ENCODE results near the gene PKDCC. TPM values are rescaled to one million over a fixed set of nuclear protein-coding genes. Genes with fewer than 3 reads are reported as not detected.

The PKDCC gene
- total and polyA plus RNA-seq, 2 experiments from 2014 or later, result 1.2 to 9.9 TPM

DNA sequence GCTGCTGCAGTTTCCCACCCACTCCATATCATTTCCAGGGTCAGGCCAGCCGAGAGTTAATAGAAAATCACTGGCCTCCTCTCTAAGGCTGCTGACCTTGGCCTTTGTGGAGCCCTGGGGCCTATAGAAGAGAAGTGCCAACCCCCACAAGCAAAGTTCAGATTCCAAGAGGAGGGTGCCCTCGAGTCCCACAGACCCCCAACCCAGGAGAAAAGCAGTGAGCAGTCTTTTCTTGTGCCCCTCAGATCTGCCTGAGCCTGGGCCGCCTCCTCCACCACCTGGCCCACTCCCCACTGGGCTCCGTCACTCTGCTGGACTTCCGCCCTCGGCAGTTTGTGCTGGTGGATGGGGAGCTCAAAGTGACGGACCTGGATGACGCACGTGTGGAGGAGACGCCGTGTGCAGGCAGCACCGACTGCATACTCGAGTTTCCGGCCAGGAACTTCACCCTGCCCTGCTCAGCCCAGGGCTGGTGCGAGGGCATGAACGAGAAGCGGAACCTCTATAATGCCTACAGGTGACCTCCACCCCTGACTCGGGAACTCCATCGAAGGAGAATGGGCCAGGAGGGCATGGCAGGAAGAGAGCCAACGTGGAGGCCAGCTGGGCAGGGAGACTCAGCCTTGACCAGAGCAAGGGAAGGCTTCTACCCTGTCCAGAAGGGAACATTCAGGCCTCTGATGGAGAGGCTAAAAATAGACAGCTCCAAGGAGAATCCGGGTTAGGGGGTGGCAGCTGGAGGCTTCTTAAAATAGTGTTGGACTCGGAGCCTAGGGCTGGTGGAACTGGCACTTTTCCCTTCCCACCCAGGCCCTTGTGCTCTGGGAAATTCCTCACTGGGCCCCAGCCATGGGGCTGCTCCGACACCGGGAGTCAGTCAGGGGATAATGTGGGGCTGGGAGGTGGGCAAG, 6.2 kb downstream of the PKDCC start:
- Histone ChIP-seq H3K4me1 (ENCODE audit: insufficient read depth) (peaks cover 16% of the 10 kb centered on the region), H3K27me3 (replicated peaks; ENCODE audit: insufficient read depth) (no peaks in the 10 kb centered on the region), H4K20me1 (ENCODE audit: insufficient read depth) (no peaks in the 10 kb centered on the region), H3K79me2 (ENCODE audit: insufficient read depth) (peaks cover 18% of the 10 kb centered on the region; the same call in 1 of the 2 replicates), H3K9me3 (ENCODE audit: low read depth) (no peaks in the 10 kb centered on the region), H3K9me2 (ENCODE audit: insufficient read depth) (no peaks in the 10 kb centered on the region), H3K9ac (no peak overlapping the region), H3K4me3 (no peak overlapping the region), H3K36me3 (ENCODE audit: low read depth) (no peaks in the 10 kb centered on the region), H3K4me2 (ENCODE audit: unreplicated experiment) (no peak overlapping the region), H3K27ac (no peak overlapping the region), H3F3A (ENCODE audit: insufficient read depth) (no peaks in the 10 kb centered on the region), H2AFZ (no peak overlapping the region)
- no peak for DNase-seq
- WGBS, 2 experiments (ENCODE audit: low coverage in 1 of 2, low lambda C conversion rate in 2 of 2, missing lambda C conversion rate in 2 of 2), result 80 to 82% methylated on average over 24 of the region's 24 CpGs
- TF ChIP-seq EZH2phosphoT487 (IDR thresholded peaks at IDR 0.05; ENCODE audit: insufficient read depth, low read depth) (no peak), EZH2 (IDR thresholded peaks at IDR 0.05; ENCODE audit: insufficient read depth, poor library complexity, severe bottlenecking) (no peak)
- in situ Hi-C loops (cut with MboI), result no loop called here

DNA sequence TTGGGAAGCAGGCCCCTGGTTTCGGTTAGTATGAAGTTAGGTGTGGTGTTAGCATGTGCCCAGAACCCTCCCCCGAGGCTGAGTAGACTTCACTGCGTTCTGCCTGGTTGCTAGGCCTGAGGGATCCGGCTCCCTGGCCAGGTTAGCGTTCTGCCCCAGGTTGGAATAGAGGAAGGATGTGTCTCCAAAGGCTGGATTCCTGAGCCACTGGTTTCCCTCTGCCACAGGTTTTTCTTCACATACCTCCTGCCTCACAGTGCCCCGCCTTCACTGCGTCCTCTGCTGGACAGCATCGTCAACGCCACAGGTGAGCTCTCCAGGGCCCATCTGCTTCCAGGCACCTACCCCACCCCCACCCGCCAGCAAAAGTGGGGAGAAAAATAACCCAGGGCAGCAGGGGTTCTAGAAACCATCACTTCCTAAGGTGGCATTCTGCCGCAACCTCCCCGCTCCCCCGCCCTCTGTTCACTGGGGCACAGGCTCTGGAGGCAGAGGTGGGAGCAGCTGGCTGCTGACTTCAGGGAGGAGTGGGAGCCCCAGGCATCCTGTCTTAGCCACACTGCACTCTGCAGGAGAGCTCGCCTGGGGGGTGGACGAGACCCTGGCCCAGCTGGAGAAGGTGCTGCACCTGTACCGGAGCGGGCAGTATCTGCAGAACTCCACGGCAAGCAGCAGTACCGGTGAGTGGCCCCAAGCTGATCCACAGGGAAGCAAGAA, 7.1 kb downstream of the PKDCC start:
- H3K9me3 ChIP-seq (ENCODE audit: low read depth), result no peaks in the 10 kb centered on the region
- no peak overlapping the region for H3K4me2 ChIP-seq (ENCODE audit: unreplicated experiment)
- 88 to 89% methylated on average over 18 to 19 of the region's 19 CpGs for WGBS, 2 experiments (ENCODE audit: low coverage in 1 of 2, low lambda C conversion rate in 2 of 2, missing lambda C conversion rate in 2 of 2)
- H4K20me1 ChIP-seq (ENCODE audit: insufficient read depth), result no peaks in the 10 kb centered on the region
- no peaks in the 10 kb centered on the region for H3K36me3 ChIP-seq (ENCODE audit: low read depth)
- peaks cover 8% of the 10 kb centered on the region for H3K4me1 ChIP-seq (ENCODE audit: insufficient read depth)
- no peak overlapping the region for H3K4me3 ChIP-seq
- no peaks in the 10 kb centered on the region for H3F3A ChIP-seq (ENCODE audit: insufficient read depth)
- no peaks in the 10 kb centered on the region for H3K27me3 ChIP-seq (replicated peaks; ENCODE audit: insufficient read depth)
- no peak for DNase-seq
- in situ Hi-C loops (cut with MboI), result no loop called here
- H3K9ac ChIP-seq, result no peak overlapping the region
- H2AFZ ChIP-seq, result no peak overlapping the region
- TF ChIP-seq EZH2 (IDR thresholded peaks at IDR 0.05; ENCODE audit: insufficient read depth, poor library complexity, severe bottlenecking), result no peak
- TF ChIP-seq EZH2phosphoT487 (IDR thresholded peaks at IDR 0.05; ENCODE audit: insufficient read depth, low read depth), result no peak
- no peaks in the 10 kb centered on the region for H3K9me2 ChIP-seq (ENCODE audit: insufficient read depth)
- no peak overlapping the region for H3K27ac ChIP-seq
- peaks cover 18% of the 10 kb centered on the region; the same call in 1 of the 2 replicates for H3K79me2 ChIP-seq (ENCODE audit: insufficient read depth)

DNA sequence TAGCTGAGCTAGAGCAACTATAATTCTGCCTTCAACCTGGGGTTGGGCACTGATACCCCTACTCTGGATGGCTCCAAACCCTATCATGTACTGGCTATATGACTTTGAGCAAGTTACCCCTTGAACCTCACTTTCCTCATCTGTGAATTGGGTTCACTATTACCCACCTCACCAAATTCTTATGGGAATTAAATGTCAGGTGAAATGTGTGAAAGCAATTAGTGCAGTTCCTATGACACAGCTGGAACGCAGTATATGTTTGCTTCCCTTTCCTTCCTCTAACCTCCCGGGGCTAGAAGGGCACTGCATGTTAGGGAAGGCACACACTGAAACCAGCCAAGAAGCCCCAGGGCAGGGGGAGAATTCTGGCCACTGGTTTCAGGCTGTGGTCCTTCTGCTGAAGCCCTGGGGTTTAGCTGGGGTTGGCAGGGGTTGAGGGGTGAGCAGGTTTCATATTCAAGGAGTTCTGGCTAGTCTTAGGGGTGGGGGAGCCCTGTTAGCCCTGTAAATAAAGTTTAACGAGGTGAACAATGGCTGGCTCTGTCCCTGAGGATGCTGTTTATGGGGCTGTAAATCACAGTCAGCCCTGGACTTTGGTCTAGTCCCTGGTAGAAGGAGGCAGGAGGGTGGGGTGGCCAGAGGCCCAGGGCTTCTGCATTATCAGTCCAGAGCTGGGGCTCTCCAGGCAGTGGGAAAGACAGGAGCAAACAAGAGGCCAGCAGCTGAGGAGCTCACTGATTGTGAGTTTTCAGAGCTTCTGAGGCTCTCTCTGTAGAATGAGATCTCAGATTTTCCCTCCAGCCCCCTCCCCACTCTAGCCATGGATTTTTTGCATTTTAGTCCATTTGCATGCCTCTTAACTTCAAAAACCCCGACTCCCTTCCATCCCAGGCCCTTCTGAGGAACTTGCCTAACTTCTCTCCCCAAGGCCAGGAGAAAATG, 8.0 kb downstream of the PKDCC start:
- DNase-seq, result no peak
- Histone ChIP-seq H4K20me1 (ENCODE audit: insufficient read depth) (no peaks in the 10 kb centered on the region), H3K4me3 (no peak overlapping the region), H3K27ac (no peak overlapping the region), H3K4me2 (ENCODE audit: unreplicated experiment) (no peak overlapping the region), H3K4me1 (ENCODE audit: insufficient read depth) (no peaks in the 10 kb centered on the region), H3K27me3 (replicated peaks; ENCODE audit: insufficient read depth) (no peaks in the 10 kb centered on the region), H2AFZ (no peak overlapping the region), H3K79me2 (ENCODE audit: insufficient read depth) (peaks cover 9% of the 10 kb centered on the region; the same call in 1 of the 2 replicates), H3K9me2 (ENCODE audit: insufficient read depth) (no peaks in the 10 kb centered on the region), H3K9ac (no peak overlapping the region), H3K9me3 (ENCODE audit: low read depth) (no peaks in the 10 kb centered on the region), H3F3A (ENCODE audit: insufficient read depth) (no peaks in the 10 kb centered on the region), H3K36me3 (ENCODE audit: low read depth) (no peaks in the 10 kb centered on the region)
- in situ Hi-C loops (cut with MboI), result no loop called here
- 66 to 77% methylated on average over 4 of the region's 4 CpGs for WGBS, 2 experiments (ENCODE audit: low coverage in 1 of 2, low lambda C conversion rate in 2 of 2, missing lambda C conversion rate in 2 of 2)
- TF ChIP-seq EZH2 (IDR thresholded peaks at IDR 0.05; ENCODE audit: insufficient read depth, poor library complexity, severe bottlenecking), result no peak
- no peak for TF ChIP-seq EZH2phosphoT487 (IDR thresholded peaks at IDR 0.05; ENCODE audit: insufficient read depth, low read depth)
